ENCODE measurements around the gene HPSE2. TPM values are rescaled to one million over a fixed set of nuclear protein-coding genes. Genes with fewer than 3 reads are reported as not detected.

The HPSE2 gene
- total and polyA plus RNA-seq, 2 of the 8 experiments (the other 6 are each of a cell fraction or from before 2014, with no cell fraction given), result 0.41 to 0.58 TPM

DNA sequence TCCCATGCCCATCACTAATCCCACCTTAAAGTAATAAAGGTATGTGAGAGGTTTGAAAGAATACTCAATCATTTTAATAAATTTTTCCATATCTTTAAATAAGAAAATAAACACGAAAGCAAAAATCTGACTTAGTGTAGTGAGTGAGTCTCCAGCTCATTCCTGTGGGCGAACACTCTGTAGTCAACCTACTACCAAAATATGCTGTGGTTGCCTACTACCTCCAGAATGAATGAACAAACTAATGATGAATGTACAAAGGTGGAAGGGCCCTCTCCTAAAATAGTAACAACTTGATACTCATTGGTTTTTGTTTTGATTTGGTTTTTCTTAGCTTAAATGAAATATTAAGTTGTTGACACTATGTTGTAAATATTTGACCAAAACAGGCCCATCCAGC, 593.4 kb downstream of the HPSE2 start:
- no peak overlapping the region for H2BK15ac ChIP-seq (ENCODE audit: low read length)
- WGBS, 2 experiments (ENCODE audit: extremely low coverage in 1 of 2, insufficient coverage in 1 of 2, insufficient read length in 1 of 2, insufficient replicate concordance in 2 of 2, low coverage in 1 of 2, low lambda C conversion rate in 2 of 2, missing lambda C conversion rate in 1 of 2), result 98% methylated on average over 2 of the region's 2 CpGs; no CpG with 5 or more reads in 1 of the 2 experiments

More for the DNA sequence above, 593.4 kb downstream of the HPSE2 start:
- Histone ChIP-seq H3K4ac (replicated peaks; ENCODE audit: insufficient read length, low read depth, low read length) (no peak overlapping the region), H3K4me1 (replicated peaks in 1 of 4; ENCODE audit: control insufficient read depth in 3 of 4, insufficient read depth in 4 of 4, low read length in 3 of 4) (peaks cover 0 to 8% (median 5%) of the 10 kb centered on the region in 4 experiments; a peak in 3 of 7 replicates), H3K14ac (ENCODE audit: insufficient read length) (no peak overlapping the region), H3K36me3 (ENCODE audit: control insufficient read depth in 2 of 4, insufficient read depth in 4 of 4, low read length in 3 of 4) (no peaks in the 10 kb centered on the region), H2BK5ac (ENCODE audit: low read depth, low read length) (no peak overlapping the region), H3K4me2 (ENCODE audit: insufficient read depth in 1 of 2, low read depth in 2 of 2, low read length in 2 of 2) (no peak overlapping the region), H3K27ac (ENCODE audit: low read depth, low read length) (no peak overlapping the region), H2BK20ac (ENCODE audit: low read length) (no peak overlapping the region), H3K23me2 (ENCODE audit: low read depth, low read length) (no peaks in the 10 kb centered on the region), H3K79me2 (ENCODE audit: control insufficient read depth in 1 of 2, insufficient read depth in 2 of 2, low read length in 2 of 2) (no peaks in the 10 kb centered on the region), H2BK12ac (ENCODE audit: low read depth, low read length) (no peak overlapping the region), H3K4me3 (ENCODE audit: extremely low read depth in 1 of 4, insufficient read depth in 2 of 4, low read depth in 3 of 4, low read length in 4 of 4) (no peak overlapping the region), H3K18ac (ENCODE audit: extremely low read depth, low read length) (no peak overlapping the region), H2AFZ (ENCODE audit: low read length) (no peak overlapping the region), H3K23ac (ENCODE audit: insufficient read length) (no peak overlapping the region), H3K27me3 (replicated peaks in 1 of 4; ENCODE audit: control insufficient read depth in 3 of 4, extremely low read depth in 1 of 4, insufficient read depth in 3 of 4, low read length in 3 of 4) (no peaks in the 10 kb centered on the region), H3K9ac (replicated peaks in 1 of 4; ENCODE audit: extremely low read depth in 1 of 4, low read depth in 3 of 4, low read length in 3 of 4) (no peak overlapping the region), H3K9me3 (ENCODE audit: insufficient read depth in 2 of 2, low read depth in 1 of 2, low read length in 1 of 2) (no peaks in the 10 kb centered on the region), H2AK5ac (ENCODE audit: low read depth, low read length) (no peak overlapping the region), H4K5ac (ENCODE audit: insufficient read length, low read depth, low read length) (no peak overlapping the region), H4K91ac (replicated peaks; ENCODE audit: insufficient read length, low read length) (no peak overlapping the region), H4K20me1 (replicated peaks in 1 of 2; ENCODE audit: control insufficient read depth in 1 of 2, insufficient read depth in 2 of 2, low read length in 2 of 2) (no peaks in the 10 kb centered on the region), H2BK120ac (replicated peaks; ENCODE audit: low read depth, low read length) (no peak overlapping the region), H3K56ac (replicated peaks; ENCODE audit: insufficient read length, low read depth, low read length) (no peak overlapping the region), H3K79me1 (ENCODE audit: low read depth, low read length) (no peaks in the 10 kb centered on the region), H4K8ac (ENCODE audit: extremely low read depth, insufficient read depth, low read length) (no peak overlapping the region)
- ChIA-PET CTCF (ENCODE audit: partially characterized antibody) (no interaction called here), POLR2A (ENCODE audit: partially characterized antibody) (no interaction called here)
- TF ChIP-seq CEBPB (IDR thresholded peaks at IDR 0.05; ENCODE audit: low read depth, low read length) (no peak), NRF1 (IDR thresholded peaks at IDR 0.05; ENCODE audit: low read depth, low read length) (no peak)
- FAIRE-seq, result no peak
- no peak for DNase-seq (ENCODE audit: low read depth in 1 of 2, low spot score in 2 of 2)

All from H1 (cell line).